ENCODE measurements around the gene UFSP1. TPM values are rescaled to one million over a fixed set of nuclear protein-coding genes. Genes with fewer than 3 reads are reported as not detected.

UFSP1 gene
- total RNA-seq, 1 donor, result 5.6 TPM

DNA sequence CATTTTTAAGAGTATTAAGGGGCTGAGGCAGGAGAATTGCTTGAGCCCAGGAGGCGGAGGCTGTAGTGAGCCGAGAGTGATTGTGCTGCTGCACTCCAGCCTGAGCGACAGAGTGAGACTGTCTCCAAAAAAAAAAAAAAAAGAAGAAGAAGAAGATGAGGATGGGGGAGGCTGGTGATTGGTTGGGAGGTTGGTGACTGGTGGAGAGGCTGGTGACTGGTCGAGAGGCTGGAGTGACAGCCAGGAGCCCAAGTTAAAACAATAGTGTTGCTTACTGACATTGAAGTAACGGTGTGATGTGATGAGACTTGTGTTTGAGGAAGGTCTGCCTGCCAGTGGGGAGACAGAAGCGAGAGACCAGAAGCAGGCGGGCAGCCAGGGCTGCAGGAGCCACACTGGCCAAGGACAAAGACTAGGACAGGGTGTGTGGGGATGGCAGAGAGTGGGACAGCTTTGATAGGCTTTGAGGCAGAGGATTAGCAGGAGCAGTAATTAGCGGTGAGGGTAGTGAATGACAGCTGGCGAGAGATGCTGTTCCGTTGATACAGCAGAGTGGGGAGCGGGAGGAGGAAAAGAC lies 9.7 kb downstream of the UFSP1 start:
- TF ChIP-seq, protein P1, sequence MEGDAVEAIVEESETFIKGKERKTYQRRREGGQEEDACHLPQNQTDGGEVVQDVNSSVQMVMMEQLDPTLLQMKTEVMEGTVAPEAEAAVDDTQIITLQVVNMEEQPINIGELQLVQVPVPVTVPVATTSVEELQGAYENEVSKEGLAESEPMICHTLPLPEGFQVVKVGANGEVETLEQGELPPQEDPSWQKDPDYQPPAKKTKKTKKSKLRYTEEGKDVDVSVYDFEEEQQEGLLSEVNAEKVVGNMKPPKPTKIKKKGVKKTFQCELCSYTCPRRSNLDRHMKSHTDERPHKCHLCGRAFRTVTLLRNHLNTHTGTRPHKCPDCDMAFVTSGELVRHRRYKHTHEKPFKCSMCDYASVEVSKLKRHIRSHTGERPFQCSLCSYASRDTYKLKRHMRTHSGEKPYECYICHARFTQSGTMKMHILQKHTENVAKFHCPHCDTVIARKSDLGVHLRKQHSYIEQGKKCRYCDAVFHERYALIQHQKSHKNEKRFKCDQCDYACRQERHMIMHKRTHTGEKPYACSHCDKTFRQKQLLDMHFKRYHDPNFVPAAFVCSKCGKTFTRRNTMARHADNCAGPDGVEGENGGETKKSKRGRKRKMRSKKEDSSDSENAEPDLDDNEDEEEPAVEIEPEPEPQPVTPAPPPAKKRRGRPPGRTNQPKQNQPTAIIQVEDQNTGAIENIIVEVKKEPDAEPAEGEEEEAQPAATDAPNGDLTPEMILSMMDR (IDR thresholded peaks at IDR 0.05; ENCODE audit: insufficient read depth, low read depth, low read length), result no peak
- DNase-seq (ENCODE audit: low read depth), result no peak
- H3K4me3 ChIP-seq (ENCODE audit: low read depth, low read length), result no peak overlapping the region

DNA sequence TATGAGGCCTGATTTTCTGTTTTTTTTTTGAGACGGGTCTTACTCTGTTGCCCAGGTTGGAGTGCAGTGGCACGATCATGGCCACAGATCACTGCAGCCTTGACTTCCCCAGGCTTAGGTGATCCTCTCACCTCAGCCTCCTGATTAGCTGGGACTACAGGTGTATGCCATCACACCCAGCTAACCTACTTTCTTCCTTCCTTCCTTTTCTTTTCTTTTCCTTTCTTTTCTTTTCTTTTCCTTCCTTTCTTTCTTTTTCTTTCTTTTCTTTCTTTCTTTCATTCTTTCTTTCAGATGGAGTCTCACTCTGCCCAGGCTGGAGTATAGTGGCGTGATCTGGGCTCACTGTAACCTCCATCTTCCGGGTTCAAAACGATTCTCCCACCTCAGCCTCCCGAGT lies 10.8 kb downstream of the UFSP1 start:
- H3K4me3 ChIP-seq (ENCODE audit: low read depth, low read length), result no peak overlapping the region
- TF ChIP-seq, protein P1 (IDR thresholded peaks at IDR 0.05; ENCODE audit: insufficient read depth, low read depth, low read length), result no peak
- DNase-seq (ENCODE audit: low read depth), result no peak

DNA sequence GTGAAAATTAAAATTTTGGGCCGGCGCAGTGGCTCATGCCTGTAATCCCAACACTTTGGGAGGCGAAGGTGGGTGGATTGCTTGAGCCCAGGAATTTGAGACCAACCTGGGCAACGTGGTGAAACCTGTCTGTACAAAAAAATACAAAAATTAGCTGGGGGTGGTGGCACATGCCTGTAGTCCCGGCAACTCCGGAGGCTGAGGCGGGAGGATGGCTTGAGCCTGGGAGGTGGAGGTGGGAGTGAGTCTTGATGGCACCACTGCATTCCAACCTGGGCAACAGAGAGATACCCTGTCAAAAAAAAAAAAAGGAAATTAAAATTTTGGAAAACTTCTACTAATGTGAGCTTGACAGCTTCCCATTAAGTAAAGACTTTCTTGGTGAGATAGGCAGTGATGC lies 11.5 kb downstream of the UFSP1 start:
- TF ChIP-seq, protein P1 (IDR thresholded peaks at IDR 0.05; ENCODE audit: insufficient read depth, low read depth, low read length), result no peak
- DNase-seq (ENCODE audit: low read depth), result no peak

DNA sequence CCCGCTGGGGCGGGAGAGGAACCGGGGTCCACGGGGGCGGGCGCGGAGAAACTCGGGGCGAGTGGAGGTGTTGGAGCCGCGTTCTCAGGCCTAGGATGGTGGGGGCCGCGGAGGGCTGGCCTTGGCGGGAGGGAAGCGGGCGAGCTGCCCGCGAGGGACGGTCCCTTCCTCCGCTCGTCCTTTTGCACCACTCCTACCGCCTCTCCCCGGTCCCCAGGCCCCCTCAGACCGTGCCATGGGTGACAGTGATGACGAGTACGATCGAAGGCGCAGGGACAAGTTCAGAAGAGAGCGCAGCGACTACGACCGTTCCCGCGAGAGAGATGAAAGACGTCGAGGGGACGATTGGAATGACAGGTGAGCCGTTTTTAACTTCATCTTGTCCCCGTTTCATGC lies 14.2 kb downstream of the UFSP1 start:
- TF ChIP-seq, protein P1 (IDR thresholded peaks at IDR 0.05; ENCODE audit: insufficient read depth, low read depth, low read length), result no peak
- peak; percentile 17 for DNase-seq (ENCODE audit: low read depth)
- H3K4me3 ChIP-seq (ENCODE audit: low read depth, low read length), result peak overlapping the region; percentile 94

More for the DNA sequence above, 11.5 kb downstream of the UFSP1 start:
- no peak overlapping the region for H3K4me3 ChIP-seq (ENCODE audit: low read depth, low read length)

DNA sequence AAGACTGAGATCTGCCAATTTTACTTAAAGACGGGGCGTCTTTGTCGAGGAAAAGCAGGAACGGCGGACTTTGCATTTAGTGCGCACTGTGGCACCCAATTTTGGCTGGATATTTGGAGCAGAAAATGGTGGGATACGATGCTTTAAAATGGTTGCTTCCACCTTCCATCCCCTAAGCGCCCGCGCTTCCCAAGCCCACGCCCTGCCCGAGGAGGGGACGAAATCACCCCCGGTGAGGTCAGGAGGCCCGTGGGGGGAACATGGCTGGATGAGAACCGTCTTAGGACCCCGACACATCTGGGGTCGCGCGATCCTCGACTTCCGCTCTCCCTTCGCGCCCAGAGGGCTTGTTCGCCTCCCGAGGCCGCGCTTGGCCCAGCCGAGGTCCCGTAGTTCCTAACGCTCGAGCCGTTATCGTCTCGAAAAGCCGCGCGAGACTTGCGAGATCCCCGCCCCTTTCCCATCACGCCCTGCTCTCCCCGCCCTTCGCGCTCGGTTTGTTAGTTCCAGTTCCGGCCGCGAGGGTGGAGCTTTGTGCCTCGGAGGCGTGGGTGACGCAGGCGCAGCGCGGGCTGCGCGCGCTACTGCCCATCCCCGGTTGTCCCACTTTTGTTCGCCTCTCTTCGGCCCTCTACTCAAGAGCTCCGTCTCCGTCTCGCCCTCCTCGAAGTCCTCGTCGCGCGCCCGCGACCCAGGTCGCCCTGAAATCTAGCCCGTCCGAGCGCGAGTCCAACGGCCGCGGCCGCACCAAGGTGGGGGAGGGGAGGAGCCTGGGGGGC lies 14.7 kb downstream of the UFSP1 start, which contains the start of gene SRRT:
Gene SRRT (plus strand): TSS at position 527 of the 779 bp plus-strand sequence. CDS start 488 bp downstream, outside the sequence.
- H3K4me3 ChIP-seq (ENCODE audit: low read depth, low read length), result peak within 1 kb of the TSS; percentile 94
- TF ChIP-seq, protein P1 (IDR thresholded peaks at IDR 0.05; ENCODE audit: insufficient read depth, low read depth, low read length), result peak; percentile 46
- DNase-seq (ENCODE audit: low read depth), result peak; percentile 98

- TF ChIP-seq, protein P1 (IDR thresholded peaks at IDR 0.05; ENCODE audit: insufficient read depth, low read depth, low read length), result no peak
- no peak for DNase-seq (ENCODE audit: low read depth)
- peak overlapping the region; percentile 94 for H3K4me3 ChIP-seq (ENCODE audit: low read depth, low read length)
These were observed 15.3 kb downstream of the UFSP1 start for GRCh38 chr7:100874300-100874576.
